Posterior cingulate gyrus (tissue), 11 donors: ENCODE measurements around the gene GIGYF2.

Experiments used
- DNase-seq, 10 donors: peaks; one replicate each; pipeline versions ENCODE4 v3.0.0 to v3.0.0-alpha.2; 2020 to 2021; ENCODE audit warnings: mixed read lengths in 3 of 10
- intact Hi-C: fragments of 100-400 bp; cut with DNase I; formaldehyde crosslinking; loops from one replicate; pipeline ENCODE4 v1.15.1; 2023

Gene GIGYF2

GRCh38 chr2:232887171-232887850, 190.2 kb downstream of the GIGYF2 start:
- peak in 4 of 10 donors; percentile 28 to 85 (median 78) for DNase-seq
- intact Hi-C loops = loop anchor here (10.0 kb wide), 1 partner anchor 137 kb away; no protein-coding TSS in a partner anchor

GRCh38 chr2:232888099-232888836, 191.1 kb downstream of the GIGYF2 start:
- intact Hi-C loops = loop anchor here (10.0 kb wide), 1 partner anchor 137 kb away; no protein-coding TSS in a partner anchor
- DNase-seq = peak in 2 of 10 donors; percentile 20 to 65

GRCh38 chr2:232888839-232889529, 191.9 kb downstream of the GIGYF2 start:
- intact Hi-C loops = loop anchor here (10.0 kb wide), 1 partner anchor 136 kb away; no protein-coding TSS in a partner anchor
- DNase-seq = peak in 2 of 10 donors; percentile 61 to 73

- intact Hi-C loops = loop anchor here (10.0 kb wide), 1 partner anchor 135 kb away; no protein-coding TSS in a partner anchor
- peak in 1 of 10 donors; percentile 79 for DNase-seq
These were observed 192.8 kb downstream of the GIGYF2 start for GRCh38 chr2:232889876-232890401.

- intact Hi-C loops = no loop called here
These were observed 193.4 kb downstream of the GIGYF2 start for GRCh38 chr2:232890536-232890895.

GRCh38 chr2:232890896-232891601, 193.9 kb downstream of the GIGYF2 start:
- DNase-seq = peak in 5 of 10 donors; percentile 12 to 84 (median 77)
- intact Hi-C loops = no loop called here

More at GRCh38 chr2:232890536-232890895, 193.4 kb downstream of the GIGYF2 start:
- peak in 1 of 10 donors; percentile 57 for DNase-seq

GRCh38 chr2:232891621-232892071, 194.5 kb downstream of the GIGYF2 start:
- DNase-seq = peak in 5 of 10 donors; percentile 21 to 78 (median 68)
- intact Hi-C loops = no loop called here

- DNase-seq = peak in 3 of 10 donors; percentile 1 to 62 (median 58)
These were observed 195.1 kb downstream of the GIGYF2 start for GRCh38 chr2:232892221-232892620.

GRCh38 chr2:232892843-232893242, 195.7 kb downstream of the GIGYF2 start:
- intact Hi-C loops = no loop called here
- DNase-seq = peak in 3 of 10 donors; percentile 46 to 64 (median 63)

More at GRCh38 chr2:232892221-232892620, 195.1 kb downstream of the GIGYF2 start:
- intact Hi-C loops = no loop called here

GRCh38 chr2:232893834-232894233, 196.7 kb downstream of the GIGYF2 start:
- intact Hi-C loops = no loop called here
- peak in 2 of 10 donors; percentile 25 to 41 for DNase-seq

- peak in 3 of 10 donors; percentile 2 to 69 (median 66) for DNase-seq
- intact Hi-C loops = no loop called here
These were observed 197.1 kb downstream of the GIGYF2 start for GRCh38 chr2:232894251-232894650.

GRCh38 chr2:232894746-232895145, 197.6 kb downstream of the GIGYF2 start:
- intact Hi-C loops = no loop called here
- DNase-seq = peak in 3 of 10 donors; percentile 0 to 69 (median 27)

GRCh38 chr2:232896111-232896510, 199.0 kb downstream of the GIGYF2 start:
- intact Hi-C loops = no loop called here
- peak in 1 of 10 donors; percentile 0 for DNase-seq

- DNase-seq = peak in 2 of 10 donors; percentile 2 to 71
- intact Hi-C loops = no loop called here
These were observed 199.8 kb downstream of the GIGYF2 start for GRCh38 chr2:232896720-232897597.

GRCh38 chr2:232897598-232898408, 200.7 kb downstream of the GIGYF2 start:
- peak in 2 of 10 donors; percentile 10 to 71 for DNase-seq
- intact Hi-C loops = no loop called here

GRCh38 chr2:232898592-232899543, 201.7 kb downstream of the GIGYF2 start:
- intact Hi-C loops = no loop called here
- peak in 2 of 10 donors; percentile 1 to 75 for DNase-seq
